Tibial nerve (tissue), 3 donors: ENCODE data around the gene PTRH1.
"Not testable (repeated sequence)": the region's sequence is repeated elsewhere in the genome, so short reads cannot be mapped to it uniquely, and the experiment has no call there.

ENCODE experiments used
- POLR2A ChIP-seq, 2 donors: fragments of 450-650 bp; IDR thresholded peaks; one replicate each; pipeline ENCODE4 v1.6.1; 2017; ENCODE audit warnings: antibody characterized with exemption in 2 of 2, mild to moderate bottlenecking in 2 of 2, moderate library complexity in 2 of 2
- TF ChIP-seq, protein P1 (sequence below), 5 experiments: fragments of 200-600 bp in 3 of 5; fragments of 450-650 bp in 2 of 5; sonication (generic) in 3 of 5; IDR thresholded peaks; one replicate each; pipeline ENCODE4 v1.5.1; 2016 to 2019; ENCODE audit warnings: antibody characterized with exemption in 5 of 5, mild to moderate bottlenecking in 3 of 5, moderate library complexity in 2 of 5

DNA sequence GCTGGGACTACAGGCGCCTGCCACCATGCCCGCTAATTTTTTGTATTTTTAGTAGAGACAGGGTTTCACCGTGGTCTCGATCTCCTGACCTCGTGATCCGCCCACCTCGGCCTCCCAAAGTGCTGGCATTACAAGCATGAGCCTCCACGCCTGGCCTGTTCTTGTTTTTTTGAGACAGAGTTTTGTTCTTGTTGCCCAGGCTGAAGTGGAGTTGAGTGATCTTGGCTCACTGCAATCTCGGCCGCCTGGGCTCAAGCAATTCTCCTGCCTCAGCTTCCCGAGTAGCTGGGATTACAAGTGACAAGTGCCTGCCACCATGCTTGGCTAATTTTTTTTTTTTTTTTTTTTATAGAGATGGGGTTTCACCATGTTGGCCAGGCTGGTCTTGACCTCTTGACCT lies 41.3 kb upstream of the PTRH1 start:
- TF ChIP-seq, protein P1, sequence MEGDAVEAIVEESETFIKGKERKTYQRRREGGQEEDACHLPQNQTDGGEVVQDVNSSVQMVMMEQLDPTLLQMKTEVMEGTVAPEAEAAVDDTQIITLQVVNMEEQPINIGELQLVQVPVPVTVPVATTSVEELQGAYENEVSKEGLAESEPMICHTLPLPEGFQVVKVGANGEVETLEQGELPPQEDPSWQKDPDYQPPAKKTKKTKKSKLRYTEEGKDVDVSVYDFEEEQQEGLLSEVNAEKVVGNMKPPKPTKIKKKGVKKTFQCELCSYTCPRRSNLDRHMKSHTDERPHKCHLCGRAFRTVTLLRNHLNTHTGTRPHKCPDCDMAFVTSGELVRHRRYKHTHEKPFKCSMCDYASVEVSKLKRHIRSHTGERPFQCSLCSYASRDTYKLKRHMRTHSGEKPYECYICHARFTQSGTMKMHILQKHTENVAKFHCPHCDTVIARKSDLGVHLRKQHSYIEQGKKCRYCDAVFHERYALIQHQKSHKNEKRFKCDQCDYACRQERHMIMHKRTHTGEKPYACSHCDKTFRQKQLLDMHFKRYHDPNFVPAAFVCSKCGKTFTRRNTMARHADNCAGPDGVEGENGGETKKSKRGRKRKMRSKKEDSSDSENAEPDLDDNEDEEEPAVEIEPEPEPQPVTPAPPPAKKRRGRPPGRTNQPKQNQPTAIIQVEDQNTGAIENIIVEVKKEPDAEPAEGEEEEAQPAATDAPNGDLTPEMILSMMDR (IDR thresholded peaks at IDR 0.05): not testable (repeated sequence)
- not testable (repeated sequence) for TF ChIP-seq POLR2A (IDR thresholded peaks at IDR 0.05)
